Activated naive CD8-positive, alpha-beta T cell treated with anti-CD3 and anti-CD28 coated beads, Interleukin-2, amount 50 U/mL, for 24 hours (primary cell): ENCODE results near the gene ARMCX4.
A peak's percentile ranks its signal among the peaks of the same experiment; 100 is the strongest.
"Not testable (repeated sequence)": the region's sequence is repeated elsewhere in the genome, so short reads cannot be mapped to it uniquely, and the experiment has no call there.

Experiments used
- ATAC-seq: fragments of 150-1000 bp; cut with Tn5 transposase; one replicate; pipeline ENCODE4 v1.10.0; 2021
- DNase-seq: peaks from one replicate; pipeline ENCODE4 v3.0.0; 2021
- H3K27ac Mint-ChIP-seq: one replicate; pipeline ENCODE4 v1.8.0; 2021; ENCODE audit warnings: mild to moderate bottlenecking, mixed read lengths
- H3K27me3 Mint-ChIP-seq: one replicate; pipeline ENCODE4 v1.8.0; 2021; ENCODE audit warnings: mixed read lengths
- H3K36me3 Mint-ChIP-seq: one replicate; pipeline ENCODE4 v1.8.0; 2021; ENCODE audit warnings: low read depth, mixed read lengths
- H3K4me1 Mint-ChIP-seq: one replicate; pipeline ENCODE4 v1.8.0; 2021; ENCODE audit warnings: mixed read lengths
- H3K4me3 Mint-ChIP-seq: one replicate; pipeline ENCODE4 v1.8.0; 2021; ENCODE audit warnings: mild to moderate bottlenecking, moderate library complexity, mixed read lengths
- H3K9me3 Mint-ChIP-seq: one replicate; pipeline ENCODE4 v1.8.0; 2021; ENCODE audit warnings: mixed read lengths

Gene ARMCX4

DNA sequence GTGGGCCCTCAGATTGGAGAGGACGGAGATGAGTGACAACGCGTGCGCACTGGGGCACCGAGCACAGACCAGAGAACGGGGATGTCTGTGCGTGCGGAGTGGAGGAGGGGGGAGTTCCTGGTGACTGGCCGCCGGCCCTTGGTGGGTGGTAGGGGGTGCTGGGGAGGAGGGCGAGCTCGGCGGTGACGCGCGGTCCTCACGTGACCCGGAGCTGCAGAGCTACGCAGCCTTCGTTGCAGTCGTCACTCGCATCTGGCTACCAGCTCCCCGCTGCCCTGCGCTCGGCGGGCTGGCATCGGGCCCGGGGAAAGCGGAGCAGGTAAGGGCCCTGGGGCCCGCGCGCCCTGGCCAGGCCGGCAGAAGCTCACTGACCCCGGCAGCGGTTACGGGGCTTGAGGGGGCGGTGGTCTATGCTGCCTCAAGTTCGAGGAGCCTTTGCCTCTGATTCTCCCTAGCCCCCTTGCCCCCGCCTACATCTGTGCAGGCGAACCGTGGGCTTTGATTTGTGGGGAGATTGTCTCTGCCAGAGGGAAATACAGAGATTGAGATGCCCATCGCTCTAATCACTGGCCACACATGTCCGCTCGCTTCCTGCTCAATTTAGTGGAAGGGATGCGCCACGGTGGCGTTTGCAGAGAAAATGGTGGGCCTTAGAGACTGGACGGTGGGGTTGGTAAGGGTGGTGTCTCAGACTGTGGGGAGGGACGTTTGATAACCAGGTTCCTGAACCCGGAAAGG is at the start of gene ARMCX4:
Gene ARMCX4 (plus strand): TSS at position 245 of the 738 bp plus-strand sequence. CDS start 3,134 bp downstream, outside the sequence.
- Mint-ChIP-seq H3K4me3 (peak within 1 kb of the TSS; percentile 70), H3K36me3 (no peaks in the 10 kb centered on the region), H3K27me3 (peaks cover 2% of the 10 kb centered on the region), H3K4me1 (peaks cover 11% of the 10 kb centered on the region), H3K27ac (peak within 1 kb of the TSS; percentile 68), H3K9me3 (no peaks in the 10 kb centered on the region)
- DNase-seq: peak; percentile 28
- peak; percentile 75 for ATAC-seq

- Mint-ChIP-seq H3K4me1 (no peaks in the 10 kb centered on the region), H3K27ac (no peak overlapping the region), H3K36me3 (peaks cover 31% of the 10 kb centered on the region), H3K9me3 (no peaks in the 10 kb centered on the region), H3K4me3 (no peak overlapping the region), H3K27me3 (no peaks in the 10 kb centered on the region)
- DNase-seq (no peak), ATAC-seq (no peak)
These were observed 43.2 kb upstream of the ARMCX4 start for GRCh38 chrX:101442085-101442484.

- Mint-ChIP-seq H3K27me3 (no peaks in the 10 kb centered on the region), H3K27ac (no peak overlapping the region), H3K36me3 (peaks cover 22% of the 10 kb centered on the region), H3K4me1 (no peaks in the 10 kb centered on the region), H3K9me3 (peaks cover 4% of the 10 kb centered on the region), H3K4me3 (no peak overlapping the region)
- DNase-seq (no peak), ATAC-seq (no peak)
These were observed 36.0 kb upstream of the ARMCX4 start for GRCh38 chrX:101449279-101449678.

DNA sequence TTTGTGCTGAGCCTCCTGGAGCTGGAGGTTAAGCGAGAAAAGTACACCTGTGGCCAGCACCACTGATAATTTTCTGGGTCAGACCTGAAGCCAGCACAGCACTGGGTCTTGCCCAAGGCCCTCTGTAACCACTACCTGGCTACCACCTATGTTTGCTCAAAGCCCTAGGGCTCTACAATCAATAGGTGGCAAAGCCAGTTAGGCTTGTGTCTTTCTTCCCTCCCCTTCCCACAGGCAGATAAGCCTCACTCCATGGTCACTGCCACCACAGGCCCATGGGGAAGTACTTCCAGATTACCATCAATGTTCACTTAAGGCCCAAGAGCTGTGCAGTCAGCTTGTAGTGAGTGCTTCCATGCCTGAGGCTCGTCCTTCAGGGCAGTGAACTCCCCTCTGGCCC is 35.2 kb upstream of the ARMCX4 start:
- H3K36me3 Mint-ChIP-seq: peaks cover 20% of the 10 kb centered on the region
- H3K9me3 Mint-ChIP-seq: peaks cover 4% of the 10 kb centered on the region
- ATAC-seq (no peak), DNase-seq (no peak)
- H3K27me3 Mint-ChIP-seq: no peaks in the 10 kb centered on the region
- H3K4me3 Mint-ChIP-seq: no peak overlapping the region
- H3K27ac Mint-ChIP-seq: no peak overlapping the region
- no peaks in the 10 kb centered on the region for H3K4me1 Mint-ChIP-seq

DNA sequence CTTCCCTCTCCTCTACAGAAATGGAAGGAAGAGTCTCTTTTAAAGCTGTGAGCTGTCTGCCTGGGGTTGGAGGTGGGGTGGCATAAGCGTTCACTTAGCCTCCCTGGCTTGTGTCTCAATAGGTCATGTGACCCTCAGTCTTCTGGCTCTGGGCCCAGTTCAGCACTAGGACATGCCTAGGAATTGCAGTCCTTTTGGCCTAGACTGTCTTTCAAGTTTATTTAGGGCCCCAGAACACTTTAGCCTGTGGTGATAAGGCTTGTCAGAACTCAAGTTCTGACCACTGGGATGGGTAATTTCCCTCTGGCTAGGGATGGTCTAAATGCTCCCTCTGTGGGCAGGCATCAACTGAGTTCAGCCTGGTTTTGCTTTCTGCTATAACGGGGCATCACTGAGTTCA is 34.3 kb upstream of the ARMCX4 start:
- Mint-ChIP-seq H3K27ac (no peak overlapping the region), H3K4me1 (no peaks in the 10 kb centered on the region), H3K4me3 (no peak overlapping the region), H3K27me3 (no peaks in the 10 kb centered on the region), H3K9me3 (peaks cover 4% of the 10 kb centered on the region), H3K36me3 (peaks cover 24% of the 10 kb centered on the region)
- ATAC-seq (no peak), DNase-seq (no peak)

DNA sequence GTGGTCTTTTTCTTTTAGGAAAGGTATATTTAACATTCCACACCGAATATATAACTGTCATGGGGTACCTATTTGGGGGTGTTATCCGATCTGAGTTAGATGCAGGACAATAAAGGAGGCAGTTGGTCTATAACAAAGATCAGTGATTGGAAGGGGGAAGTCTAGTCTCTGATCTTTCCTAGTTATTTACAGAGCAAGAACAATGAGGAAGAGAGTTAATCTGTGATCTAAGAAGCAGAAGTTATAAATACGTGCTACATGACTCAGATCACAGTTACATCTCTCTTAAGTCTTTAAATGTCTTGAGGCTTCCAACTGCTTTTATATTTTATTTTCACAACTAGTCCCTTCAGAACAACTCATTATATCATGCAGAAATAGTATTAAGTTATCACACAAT is 33.2 kb upstream of the ARMCX4 start:
- Mint-ChIP-seq H3K27ac (no peak overlapping the region), H3K4me3 (no peak overlapping the region), H3K27me3 (no peaks in the 10 kb centered on the region), H3K4me1 (no peaks in the 10 kb centered on the region), H3K9me3 (peaks cover 4% of the 10 kb centered on the region), H3K36me3 (peaks cover 24% of the 10 kb centered on the region)
- ATAC-seq (no peak), DNase-seq (no peak)

GRCh38 chrX:101460669-101461068 is 24.6 kb upstream of the ARMCX4 start:
- H3K27me3 Mint-ChIP-seq: no peaks in the 10 kb centered on the region
- no peak overlapping the region for H3K4me3 Mint-ChIP-seq
- no peak for ATAC-seq
- H3K36me3 Mint-ChIP-seq: peaks cover 6% of the 10 kb centered on the region
- DNase-seq: no peak
- no peaks in the 10 kb centered on the region for H3K9me3 Mint-ChIP-seq
- H3K27ac Mint-ChIP-seq: no peak overlapping the region
- H3K4me1 Mint-ChIP-seq: no peaks in the 10 kb centered on the region

GRCh38 chrX:101462892-101463291 is 22.4 kb upstream of the ARMCX4 start:
- Mint-ChIP-seq H3K4me3 (no peak overlapping the region), H3K4me1 (no peaks in the 10 kb centered on the region), H3K9me3 (no peaks in the 10 kb centered on the region), H3K27ac (no peak overlapping the region), H3K27me3 (no peaks in the 10 kb centered on the region), H3K36me3 (peaks cover 3% of the 10 kb centered on the region)
- no peak for DNase-seq
- ATAC-seq: no peak

- DNase-seq: no peak
- Mint-ChIP-seq H3K9me3 (no peaks in the 10 kb centered on the region), H3K4me1 (no peaks in the 10 kb centered on the region), H3K36me3 (no peaks in the 10 kb centered on the region), H3K4me3 (no peak overlapping the region), H3K27ac (no peak overlapping the region), H3K27me3 (no peaks in the 10 kb centered on the region)
- ATAC-seq: no peak
These were observed 6.9 kb upstream of the ARMCX4 start for GRCh38 chrX:101478366-101478765.

- Mint-ChIP-seq H3K36me3 (no peaks in the 10 kb centered on the region), H3K9me3 (no peaks in the 10 kb centered on the region), H3K27me3 (peaks cover 2% of the 10 kb centered on the region), H3K27ac (no peak overlapping the region), H3K4me1 (peaks cover 11% of the 10 kb centered on the region), H3K4me3 (no peak overlapping the region)
- ATAC-seq (no peak), DNase-seq (no peak)
These were observed 3.0 kb upstream of the ARMCX4 start for GRCh38 chrX:101482296-101482695.

- peaks cover 11% of the 10 kb centered on the region for H3K4me1 Mint-ChIP-seq
- H3K9me3 Mint-ChIP-seq: no peaks in the 10 kb centered on the region
- DNase-seq (no peak), ATAC-seq (no peak)
- H3K27me3 Mint-ChIP-seq: peaks cover 2% of the 10 kb centered on the region
- H3K27ac Mint-ChIP-seq: no peak overlapping the region
- H3K4me3 Mint-ChIP-seq: no peak overlapping the region
- no peaks in the 10 kb centered on the region for H3K36me3 Mint-ChIP-seq
These were observed 1.6 kb upstream of the ARMCX4 start for GRCh38 chrX:101483705-101484104.

GRCh38 chrX:101484135-101484534 is 1.1 kb upstream of the ARMCX4 start:
- DNase-seq (no peak), ATAC-seq (no peak)
- H3K27me3 Mint-ChIP-seq: peaks cover 2% of the 10 kb centered on the region
- H3K27ac Mint-ChIP-seq: no peak overlapping the region
- H3K4me3 Mint-ChIP-seq: no peak overlapping the region
- H3K4me1 Mint-ChIP-seq: peaks cover 11% of the 10 kb centered on the region
- H3K9me3 Mint-ChIP-seq: no peaks in the 10 kb centered on the region
- H3K36me3 Mint-ChIP-seq: no peaks in the 10 kb centered on the region

- Mint-ChIP-seq H3K27me3 (peaks cover 2% of the 10 kb centered on the region), H3K4me1 (peaks cover 11% of the 10 kb centered on the region), H3K9me3 (no peaks in the 10 kb centered on the region), H3K4me3 (no peak overlapping the region), H3K36me3 (no peaks in the 10 kb centered on the region), H3K27ac (no peak overlapping the region)
- ATAC-seq: no peak
- no peak for DNase-seq
These were observed 3.5 kb downstream of the ARMCX4 start for GRCh38 chrX:101488796-101489195.

DNA sequence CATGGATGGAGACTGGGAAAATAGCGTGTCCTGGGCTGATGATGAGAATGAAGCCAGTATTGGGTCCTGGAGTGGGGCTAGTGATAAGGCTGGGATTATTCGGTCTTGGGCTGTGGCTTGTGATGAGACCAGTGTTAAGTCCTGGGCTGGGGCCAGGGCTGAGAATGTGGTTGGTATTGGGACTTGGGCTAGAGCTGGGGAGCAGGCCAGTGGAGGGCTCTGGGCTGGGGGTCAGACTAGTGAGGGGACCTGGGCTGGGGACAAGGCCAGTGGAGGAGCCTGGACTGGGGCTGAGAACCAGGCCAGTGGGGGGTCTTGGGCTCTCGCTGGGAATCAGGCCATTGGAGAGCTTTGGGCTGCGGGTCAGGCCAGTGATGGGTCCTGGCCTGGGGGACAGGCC is 6.7 kb downstream of the ARMCX4 start:
- ATAC-seq (no peak), DNase-seq (no peak)
- Mint-ChIP-seq H3K4me3 (no peak overlapping the region), H3K4me1 (no peaks in the 10 kb centered on the region), H3K27me3 (no peaks in the 10 kb centered on the region), H3K36me3 (no peaks in the 10 kb centered on the region), H3K27ac (no peak overlapping the region), H3K9me3 (no peaks in the 10 kb centered on the region)

DNA sequence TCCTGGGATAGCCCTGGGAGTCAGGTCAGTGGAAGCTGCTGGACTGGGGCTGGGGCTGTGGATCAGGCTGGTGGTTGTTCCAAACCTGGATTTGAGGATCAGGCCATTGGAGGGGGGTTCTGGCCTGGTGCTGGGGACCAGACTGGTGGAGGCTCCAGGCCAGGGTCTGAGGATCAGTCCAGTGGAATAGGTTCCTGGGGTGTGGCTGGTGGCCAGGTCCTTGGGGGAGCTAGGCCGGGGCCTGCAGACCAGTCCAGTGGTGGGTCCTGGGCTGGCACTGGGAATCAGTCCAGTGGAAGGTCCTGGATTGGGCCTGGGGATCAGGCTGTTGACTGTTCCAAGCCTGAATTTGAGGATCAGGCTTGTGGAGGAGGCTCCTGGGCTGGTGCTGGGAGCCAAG is 8.0 kb downstream of the ARMCX4 start:
- Mint-ChIP-seq H3K27me3 (no peaks in the 10 kb centered on the region), H3K4me3 (no peak overlapping the region), H3K9me3 (no peaks in the 10 kb centered on the region), H3K36me3 (no peaks in the 10 kb centered on the region), H3K27ac (no peak overlapping the region), H3K4me1 (no peaks in the 10 kb centered on the region)
- no peak for DNase-seq
- ATAC-seq: no peak

- not testable (repeated sequence) for H3K27me3 Mint-ChIP-seq, ATAC-seq, H3K27ac Mint-ChIP-seq, DNase-seq, H3K36me3 Mint-ChIP-seq, H3K4me3 Mint-ChIP-seq, H3K9me3 Mint-ChIP-seq, H3K4me1 Mint-ChIP-seq
These were observed 17.7 kb downstream of the ARMCX4 start for GRCh38 chrX:101502929-101503328.
